WTC11 (cell line): Measurements from ENCODE around the gene GEMIN2. TPM values are rescaled to one million over a fixed set of nuclear protein-coding genes. Genes with fewer than 3 reads are reported as not detected.
"Not testable (repeated sequence)": the region's sequence is repeated elsewhere in the genome, so short reads cannot be mapped to it uniquely, and the experiment has no call there.

Experiments used
- ATAC-seq: fragments of 200-7000 bp; cut with Tn5 transposase; 2 replicates; pipeline ENCODE4 v1.10.0; 2021; ENCODE audit warnings: mild to moderate bottlenecking, moderate library complexity
- CTCF ChIA-PET: fragments of 300-600 bp; sonication (Branson Sonifier 250); formaldehyde crosslinking; loops from one replicate; lab custom pipeline; 2021; ENCODE audit warnings: antibody characterized with exemption; lab: Charles Lee
- POLR2A ChIA-PET: fragments of 350-600 bp; sonication (Branson Sonifier 250); formaldehyde crosslinking; loops from one replicate; lab custom pipeline; 2021; ENCODE audit warnings: antibody characterized with exemption; lab: Charles Lee
- DNase-seq: peaks from one replicate; pipeline ENCODE4 v3.0.0; 2021; ENCODE audit warnings: low spot score
- H3K27ac Mint-ChIP-seq: 2 replicates; pipeline ENCODE4 v1.8.0; 2021; ENCODE audit warnings: mixed read lengths
- H3K27me3 Mint-ChIP-seq: 2 replicates; pipeline ENCODE4 v1.8.0; 2021; ENCODE audit warnings: low read depth, mild to moderate bottlenecking, moderate library complexity, mixed read lengths
- H3K36me3 Mint-ChIP-seq: 2 replicates; pipeline ENCODE4 v1.8.0; 2021; ENCODE audit warnings: mixed read lengths
- H3K4me1 Mint-ChIP-seq: 2 replicates; pipeline ENCODE4 v1.8.0; 2022; ENCODE audit warnings: mixed read lengths
- H3K4me3 Mint-ChIP-seq: 2 replicates; pipeline ENCODE4 v1.8.0; 2021; ENCODE audit warnings: mild to moderate bottlenecking, moderate library complexity, mixed read lengths
- H3K9me3 Mint-ChIP-seq: 2 replicates; pipeline ENCODE4 v1.8.0; 2021; ENCODE audit warnings: mixed read lengths
- ETV6 ChIP-seq: sonication (generic); formaldehyde crosslinking; IDR thresholded peaks from 2 replicates; pipeline ENCODE4 v1.8.1; 2022; ENCODE audit warnings: mild to moderate bottlenecking, missing genetic modification reagents
- MYBL2 ChIP-seq: sonication (generic); formaldehyde crosslinking; IDR thresholded peaks from 2 replicates; pipeline ENCODE4 v1.8.1; 2023; ENCODE audit warnings: mild to moderate bottlenecking, moderate library complexity, missing genetic modification reagents
- OVOL2 ChIP-seq: fragments of 250-450 bp; sonication (Bioruptor Pico); IDR thresholded peaks from 2 replicates; pipeline ENCODE4 v1.9.0; 2021; ENCODE audit warnings: mild to moderate bottlenecking, borderline replicate concordance
- RELA ChIP-seq: sonication (generic); formaldehyde crosslinking; IDR thresholded peaks from 2 replicates; pipeline ENCODE4 v1.8.1; 2022; ENCODE audit warnings: missing genetic modification reagents, mild to moderate bottlenecking, borderline replicate concordance
- TCF7 ChIP-seq: sonication (generic); formaldehyde crosslinking; IDR thresholded peaks from 2 replicates; pipeline ENCODE4 v1.8.0; 2022; ENCODE audit warnings: mild to moderate bottlenecking, low read depth, missing genetic modification reagents, moderate library complexity
- TEAD4 ChIP-seq: sonication (generic); formaldehyde crosslinking; IDR thresholded peaks from 2 replicates; pipeline ENCODE4 v1.8.0; 2022; ENCODE audit warnings: mild to moderate bottlenecking, missing genetic modification reagents
- ZNF263 ChIP-seq: sonication (generic); formaldehyde crosslinking; IDR thresholded peaks from 2 replicates; pipeline ENCODE4 v1.8.1; 2022; ENCODE audit warnings: low read depth, mild to moderate bottlenecking, moderate library complexity, missing genetic modification reagents
- ZNF416 ChIP-seq: fragments of 250-450 bp; sonication (Bioruptor Pico); IDR thresholded peaks from 2 replicates; pipeline ENCODE4 v1.9.0; 2021; ENCODE audit warnings: mild to moderate bottlenecking, inconsistent platforms
- ZNF671 ChIP-seq: fragments of 250-450 bp; sonication (Bioruptor Pico); IDR thresholded peaks from 2 replicates; pipeline ENCODE4 v1.8.0; 2021; ENCODE audit warnings: mild to moderate bottlenecking
- total RNA-seq: library from RNA; stranded (reverse); gene quantifications from 3 replicates; pipeline ENCODE4 v1.2.3, GENCODE V29; 2021
- TF ChIP-seq, protein P1 (sequence below): sonication (generic); formaldehyde crosslinking; IDR thresholded peaks from 2 replicates; pipeline ENCODE4 v1.8.1; 2023; ENCODE audit warnings: mild to moderate bottlenecking, missing genetic modification reagents, moderate library complexity
- TF ChIP-seq, protein P2 (sequence below): sonication (generic); formaldehyde crosslinking; IDR thresholded peaks from 2 replicates; pipeline ENCODE4 v1.8.1; 2022; ENCODE audit warnings: mild to moderate bottlenecking, missing genetic modification reagents, moderate library complexity, borderline replicate concordance
- TF ChIP-seq, protein P3 (sequence below): sonication (generic); formaldehyde crosslinking; IDR thresholded peaks from 2 replicates; pipeline ENCODE4 v1.8.0; 2022; ENCODE audit warnings: missing genetic modification reagents
- TF ChIP-seq, protein P4 (sequence below): fragments of 250-450 bp; sonication (Bioruptor Pico); IDR thresholded peaks from 2 replicates; pipeline ENCODE4 v1.9.0; 2021; ENCODE audit warnings: moderate library complexity, mild to moderate bottlenecking, inconsistent platforms, borderline replicate concordance

GEMIN2 gene
- total RNA-seq, 1 experiment from 2014 or later: 27.1 TPM

DNA sequence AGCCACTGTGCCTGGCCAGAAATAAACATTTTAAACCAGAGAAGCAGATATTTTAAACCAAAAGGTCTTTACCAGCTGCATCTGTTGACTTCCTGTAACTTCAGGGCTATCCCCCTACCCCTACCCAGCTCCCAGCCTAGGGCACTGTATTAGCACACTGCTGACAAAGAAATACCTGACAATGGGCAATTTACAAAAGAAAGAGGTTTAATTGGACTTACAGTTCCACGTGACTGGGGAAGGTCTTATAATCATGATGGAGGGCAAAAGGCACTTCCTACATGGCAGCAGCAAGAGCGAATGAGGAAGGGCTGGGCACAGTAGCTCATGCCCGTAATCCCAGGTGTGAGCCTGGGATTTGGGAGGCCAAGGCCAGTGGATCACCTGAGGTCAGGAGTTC lies 26.0 kb downstream of the GEMIN2 start:
- Mint-ChIP-seq H3K27me3 (no peaks in the 10 kb centered on the region; the same call in 1 of the 2 replicates), H3K27ac (peak overlapping the region; percentile 25), H3K9me3 (peaks cover 30% of the 10 kb centered on the region), H3K36me3 (peaks cover 53% of the 10 kb centered on the region), H3K4me1 (peaks cover 8% of the 10 kb centered on the region), H3K4me3 (no peak overlapping the region)
- POLR2A ChIA-PET: interaction anchor here (0.6 to 0.7 kb wide), 3 partner anchors 30 to 48 kb away, joined by 3 to 5 read pairs (median 3); partner anchors contain the start of gene TRAPPC6B
- TF ChIP-seq TEAD4 (CRISPR knock-in tag): no peak
- TF ChIP-seq, protein P1, sequence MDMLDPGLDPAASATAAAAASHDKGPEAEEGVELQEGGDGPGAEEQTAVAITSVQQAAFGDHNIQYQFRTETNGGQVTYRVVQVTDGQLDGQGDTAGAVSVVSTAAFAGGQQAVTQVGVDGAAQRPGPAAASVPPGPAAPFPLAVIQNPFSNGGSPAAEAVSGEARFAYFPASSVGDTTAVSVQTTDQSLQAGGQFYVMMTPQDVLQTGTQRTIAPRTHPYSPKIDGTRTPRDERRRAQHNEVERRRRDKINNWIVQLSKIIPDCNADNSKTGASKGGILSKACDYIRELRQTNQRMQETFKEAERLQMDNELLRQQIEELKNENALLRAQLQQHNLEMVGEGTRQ: peak; percentile 63
- ATAC-seq: peak; percentile 95
- CTCF ChIA-PET: interaction anchor here (0.5 to 0.6 kb wide), 2 partner anchors 50 to 84 kb away, joined by 4 read pairs; no protein-coding TSS in a partner anchor
- no peak for DNase-seq

DNA sequence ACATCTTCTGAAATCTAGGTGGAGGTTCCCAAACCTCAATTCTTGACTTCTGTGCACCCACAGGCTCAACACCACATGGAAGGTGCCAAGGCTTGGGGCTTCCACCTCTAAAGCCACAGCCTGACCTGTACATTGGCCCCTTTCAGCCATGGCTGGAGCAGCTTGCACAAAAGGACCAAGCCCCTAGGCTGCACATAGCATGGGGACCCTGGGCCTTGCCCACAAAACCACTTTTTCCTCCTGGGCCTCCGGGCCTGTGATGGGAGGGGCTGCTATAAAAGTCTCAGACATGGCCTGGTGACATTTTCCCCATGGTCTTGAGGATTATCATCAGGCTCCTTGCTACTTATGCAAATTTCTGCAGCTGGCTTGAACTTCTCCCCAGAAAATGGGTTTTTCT lies 27.5 kb downstream of the GEMIN2 start:
- TF ChIP-seq, protein P2, sequence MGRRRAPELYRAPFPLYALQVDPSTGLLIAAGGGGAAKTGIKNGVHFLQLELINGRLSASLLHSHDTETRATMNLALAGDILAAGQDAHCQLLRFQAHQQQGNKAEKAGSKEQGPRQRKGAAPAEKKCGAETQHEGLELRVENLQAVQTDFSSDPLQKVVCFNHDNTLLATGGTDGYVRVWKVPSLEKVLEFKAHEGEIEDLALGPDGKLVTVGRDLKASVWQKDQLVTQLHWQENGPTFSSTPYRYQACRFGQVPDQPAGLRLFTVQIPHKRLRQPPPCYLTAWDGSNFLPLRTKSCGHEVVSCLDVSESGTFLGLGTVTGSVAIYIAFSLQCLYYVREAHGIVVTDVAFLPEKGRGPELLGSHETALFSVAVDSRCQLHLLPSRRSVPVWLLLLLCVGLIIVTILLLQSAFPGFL (CRISPR knock-in tag): 0 out of 2 replicates have a peak, but pooled peaks have one; percentile 37
- CTCF ChIA-PET, H3K27me3 Mint-ChIP-seq, H3K4me1 Mint-ChIP-seq, H3K4me3 Mint-ChIP-seq, H3K27ac Mint-ChIP-seq, DNase-seq, ATAC-seq, POLR2A ChIA-PET: not testable (repeated sequence)
- peaks cover 30% of the 10 kb centered on the region for H3K9me3 Mint-ChIP-seq
- H3K36me3 Mint-ChIP-seq: peaks cover 46% of the 10 kb centered on the region

DNA sequence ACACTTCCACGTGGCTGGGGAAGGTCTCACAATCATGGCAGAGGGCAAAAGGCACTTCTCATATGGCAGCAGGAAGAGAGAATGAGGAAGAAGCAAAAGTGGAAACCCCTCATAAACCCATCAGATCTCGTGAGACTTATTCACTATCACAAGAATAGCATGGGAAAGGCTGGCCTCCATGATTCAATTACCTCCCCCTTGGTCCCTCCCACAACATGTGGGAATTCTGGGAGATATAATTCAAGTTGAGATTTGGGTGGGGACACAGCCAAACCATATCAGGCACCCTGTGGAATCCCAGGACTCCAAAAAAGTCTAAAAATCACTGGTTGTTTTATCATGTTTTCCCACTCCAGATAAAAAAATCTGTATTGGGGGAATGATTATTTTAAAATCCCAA lies 29.1 kb downstream of the GEMIN2 start:
- H3K27me3 Mint-ChIP-seq, H3K4me3 Mint-ChIP-seq, H3K4me1 Mint-ChIP-seq, ATAC-seq, CTCF ChIA-PET, POLR2A ChIA-PET, DNase-seq: not testable (repeated sequence)
- peak overlapping the region; percentile 67; the same call in 1 of the 2 replicates for H3K27ac Mint-ChIP-seq
- H3K9me3 Mint-ChIP-seq: peaks cover 30% of the 10 kb centered on the region
- peaks cover 42% of the 10 kb centered on the region for H3K36me3 Mint-ChIP-seq

DNA sequence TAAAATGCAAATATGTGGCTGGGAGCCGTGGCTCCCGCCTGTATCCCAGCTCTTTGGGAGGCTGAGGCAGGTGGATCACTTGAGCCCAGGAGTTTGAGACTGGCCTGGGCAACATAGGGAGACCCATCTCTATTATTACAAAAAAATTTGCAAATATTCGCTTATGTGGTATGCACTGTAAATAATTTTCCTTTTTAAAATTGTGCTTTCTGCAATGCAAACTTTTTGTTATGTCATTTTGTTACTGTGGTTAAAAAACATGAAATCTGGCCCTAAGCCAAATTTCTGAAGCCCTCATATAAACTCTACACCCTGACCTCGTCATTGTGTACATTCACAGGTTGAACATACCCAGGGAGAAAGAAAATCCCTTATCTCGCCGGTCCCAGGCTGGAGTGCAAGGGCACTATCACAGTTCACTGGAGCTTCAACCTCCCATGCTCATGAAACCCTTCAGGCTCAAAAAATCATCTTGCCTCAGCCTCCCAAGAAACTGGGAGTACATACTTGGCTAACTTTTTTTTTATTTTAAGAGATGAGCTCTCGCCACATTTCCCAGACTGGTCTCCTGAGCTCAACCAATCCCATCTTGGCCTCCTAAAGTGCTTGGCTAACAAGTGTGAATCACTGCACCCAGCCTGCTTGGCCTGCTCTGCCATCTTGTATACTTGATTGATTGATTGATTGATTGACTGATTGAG lies 31.3 kb downstream of the GEMIN2 start:
- ATAC-seq: no peak
- Mint-ChIP-seq H3K36me3 (peaks cover 40% of the 10 kb centered on the region), H3K27me3 (no peaks in the 10 kb centered on the region; the same call in 1 of the 2 replicates), H3K4me1 (peaks cover 3% of the 10 kb centered on the region; the same call in 1 of the 2 replicates), H3K9me3 (peaks cover 25% of the 10 kb centered on the region), H3K4me3 (no peak overlapping the region), H3K27ac (no peak overlapping the region; the same call in 1 of the 2 replicates)
- no peak for DNase-seq
- POLR2A ChIA-PET: no interaction called here
- CTCF ChIA-PET: no interaction called here
- TF ChIP-seq ZNF416 (CRISPR knock-in tag) (no peak), OVOL2 (CRISPR knock-in tag) (no peak), RELA (CRISPR knock-in tag) (no peak), ZNF263 (no peak)

DNA sequence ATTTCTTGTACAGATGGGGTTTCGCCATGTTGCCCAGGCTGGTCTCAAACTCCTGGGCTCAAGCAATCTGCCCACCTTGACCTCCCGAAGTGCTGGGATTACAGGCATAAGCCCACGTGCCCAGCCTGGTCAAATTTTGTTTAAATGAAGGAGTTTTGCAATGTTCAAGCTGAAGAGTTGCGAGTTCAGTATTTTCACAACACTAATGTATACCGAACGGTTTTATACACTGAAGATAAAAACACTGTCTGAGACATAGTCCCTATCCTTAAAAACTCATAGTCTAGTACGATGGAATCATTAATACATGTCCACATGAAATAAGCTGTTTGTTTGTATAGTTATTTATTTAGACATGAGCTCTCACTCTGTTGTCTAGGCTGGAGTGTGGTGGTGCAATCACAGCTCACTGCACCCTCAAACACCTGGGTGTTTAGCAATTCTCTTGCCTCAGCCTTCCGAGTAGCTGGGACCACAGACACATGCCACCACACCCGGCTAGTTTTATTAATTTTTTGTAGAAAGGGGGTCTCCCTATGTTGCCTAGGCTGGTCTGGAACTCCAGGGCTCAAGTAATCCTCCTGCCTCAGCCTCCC lies 40.6 kb downstream of the GEMIN2 start:
- Mint-ChIP-seq H3K4me1 (no peaks in the 10 kb centered on the region), H3K9me3 (no peaks in the 10 kb centered on the region), H3K36me3 (peaks cover 14% of the 10 kb centered on the region), H3K4me3 (no peak overlapping the region), H3K27me3 (no peaks in the 10 kb centered on the region), H3K27ac (no peak overlapping the region)
- DNase-seq (no peak), ATAC-seq (no peak)
- POLR2A ChIA-PET: no interaction called here
- CTCF ChIA-PET: interaction anchor here (2.1 kb wide), 1 partner anchor 16 kb away, joined by 5 read pairs; the partner anchor contains the start of gene TRAPPC6B
- no peak for TF ChIP-seq TCF7 (CRISPR knock-in tag)
- no peak for TF ChIP-seq ZNF671
- TF ChIP-seq, protein P3, sequence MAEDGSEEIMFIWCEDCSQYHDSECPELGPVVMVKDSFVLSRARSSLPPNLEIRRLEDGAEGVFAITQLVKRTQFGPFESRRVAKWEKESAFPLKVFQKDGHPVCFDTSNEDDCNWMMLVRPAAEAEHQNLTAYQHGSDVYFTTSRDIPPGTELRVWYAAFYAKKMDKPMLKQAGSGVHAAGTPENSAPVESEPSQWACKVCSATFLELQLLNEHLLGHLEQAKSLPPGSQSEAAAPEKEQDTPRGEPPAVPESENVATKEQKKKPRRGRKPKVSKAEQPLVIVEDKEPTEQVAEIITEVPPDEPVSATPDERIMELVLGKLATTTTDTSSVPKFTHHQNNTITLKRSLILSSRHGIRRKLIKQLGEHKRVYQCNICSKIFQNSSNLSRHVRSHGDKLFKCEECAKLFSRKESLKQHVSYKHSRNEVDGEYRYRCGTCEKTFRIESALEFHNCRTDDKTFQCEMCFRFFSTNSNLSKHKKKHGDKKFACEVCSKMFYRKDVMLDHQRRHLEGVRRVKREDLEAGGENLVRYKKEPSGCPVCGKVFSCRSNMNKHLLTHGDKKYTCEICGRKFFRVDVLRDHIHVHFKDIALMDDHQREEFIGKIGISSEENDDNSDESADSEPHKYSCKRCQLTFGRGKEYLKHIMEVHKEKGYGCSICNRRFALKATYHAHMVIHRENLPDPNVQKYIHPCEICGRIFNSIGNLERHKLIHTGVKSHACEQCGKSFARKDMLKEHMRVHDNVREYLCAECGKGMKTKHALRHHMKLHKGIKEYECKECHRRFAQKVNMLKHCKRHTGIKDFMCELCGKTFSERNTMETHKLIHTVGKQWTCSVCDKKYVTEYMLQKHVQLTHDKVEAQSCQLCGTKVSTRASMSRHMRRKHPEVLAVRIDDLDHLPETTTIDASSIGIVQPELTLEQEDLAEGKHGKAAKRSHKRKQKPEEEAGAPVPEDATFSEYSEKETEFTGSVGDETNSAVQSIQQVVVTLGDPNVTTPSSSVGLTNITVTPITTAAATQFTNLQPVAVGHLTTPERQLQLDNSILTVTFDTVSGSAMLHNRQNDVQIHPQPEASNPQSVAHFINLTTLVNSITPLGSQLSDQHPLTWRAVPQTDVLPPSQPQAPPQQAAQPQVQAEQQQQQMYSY (CRISPR knock-in tag): no peak
- no peak for TF ChIP-seq ETV6 (CRISPR knock-in tag)
- no peak for TF ChIP-seq MYBL2 (CRISPR knock-in tag)
- TF ChIP-seq, protein P4, sequence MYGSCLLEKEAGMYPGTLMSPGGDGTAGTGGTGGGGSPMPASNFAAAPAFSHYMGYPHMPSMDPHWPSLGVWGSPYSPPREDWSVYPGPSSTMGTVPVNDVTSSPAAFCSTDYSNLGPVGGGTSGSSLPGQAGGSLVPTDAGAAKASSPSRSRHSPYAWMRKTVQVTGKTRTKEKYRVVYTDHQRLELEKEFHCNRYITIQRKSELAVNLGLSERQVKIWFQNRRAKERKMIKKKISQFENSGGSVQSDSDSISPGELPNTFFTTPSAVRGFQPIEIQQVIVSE (CRISPR knock-in tag): no peak
- TF ChIP-seq, all 79 proteins: peak for 0
